CD14-positive monocyte (primary cell): ENCODE measurements around the gene EBF3. TPM values are rescaled to one million over a fixed set of nuclear protein-coding genes. Genes with fewer than 3 reads are reported as not detected.

ENCODE experiments used
- DNase-seq, 3 donors: peaks; one replicate each; pipeline ENCODE4 v3.0.0-alpha.2; 2011 to 2022
- H2AFZ ChIP-seq: 2 replicates; pipeline ENCODE4 v1.6.0; 2012; ENCODE audit warnings: mild to moderate bottlenecking, low read depth, low read length, inconsistent platforms; ENCODE audit not compliant: insufficient read depth, poor library complexity, severe bottlenecking
- H3K27ac ChIP-seq, 2 donors: 1 replicate in 1 of 2; 2 replicates in 1 of 2; pipeline ENCODE4 v1.5.1; 2012 to 2013; ENCODE audit warnings: low read length in 2 of 2, control low read depth in 1 of 2, inconsistent platforms in 1 of 2, low read depth in 1 of 2, mild to moderate bottlenecking in 1 of 2
- H3K27me3 ChIP-seq, 2 donors: one replicate each; pipeline versions ENCODE4 v1.6.0 to v1.6.1; 2011 to 2013; ENCODE audit warnings: low read length in 2 of 2; ENCODE audit not compliant: control insufficient read depth in 2 of 2, insufficient read depth in 2 of 2
- H3K36me3 ChIP-seq, 2 donors: replicated peaks in 1 of 2; 1 replicate in 1 of 2; 2 replicates in 1 of 2; pipeline versions ENCODE4 v1.5.1 to v1.6.1; 2012 to 2013; ENCODE audit warnings: low read length in 2 of 2, control low read depth in 1 of 2, inconsistent platforms in 1 of 2, mild to moderate bottlenecking in 1 of 2; ENCODE audit not compliant: insufficient read depth in 2 of 2, control insufficient read depth in 1 of 2
- H3K4me1 ChIP-seq, 2 donors: 1 replicate in 1 of 2; 2 replicates in 1 of 2; pipeline versions ENCODE4 v1.5.1 to v1.6.1; 2012 to 2013; ENCODE audit warnings: low read length in 2 of 2, control low read depth in 1 of 2, inconsistent platforms in 1 of 2, mild to moderate bottlenecking in 1 of 2, moderate library complexity in 1 of 2; ENCODE audit not compliant: insufficient read depth in 2 of 2, control insufficient read depth in 1 of 2
- H3K4me2 ChIP-seq: replicated peaks from 2 replicates; pipeline ENCODE3; 2012; ENCODE audit warnings: low read length, moderate library complexity, mild to moderate bottlenecking; ENCODE audit not compliant: poor library complexity, severe bottlenecking; ENCODE audit errors: extremely low read depth
- H3K4me3 ChIP-seq, 3 experiments: fragments of 200-600 bp in 1 of 3; sonication (generic) in 1 of 3; replicated peaks in 1 of 3; 1 replicate in 2 of 3; 2 replicates in 1 of 3; pipeline ENCODE4 v1.5.1; 2011 to 2013; ENCODE audit warnings: low read length in 3 of 3, mild to moderate bottlenecking in 3 of 3, control low read depth in 2 of 3, low read depth in 2 of 3, inconsistent platforms in 1 of 3, moderate library complexity in 1 of 3
- H3K79me2 ChIP-seq: 2 replicates; pipeline ENCODE4 v1.6.0; 2012; ENCODE audit warnings: mild to moderate bottlenecking, control low read depth, inconsistent platforms, low read length, moderate library complexity; ENCODE audit not compliant: insufficient read depth
- H3K9ac ChIP-seq: 2 replicates; pipeline ENCODE4 v1.6.0; 2017; ENCODE audit warnings: low read length, mild to moderate bottlenecking; ENCODE audit not compliant: insufficient read depth, poor library complexity, severe bottlenecking
- H3K9me3 ChIP-seq, 2 donors: replicated peaks in 1 of 2; 1 replicate in 1 of 2; 2 replicates in 1 of 2; pipeline versions ENCODE4 v1.5.1 to v1.6.1; 2012 to 2013; ENCODE audit warnings: low read length in 2 of 2, control low read depth in 1 of 2; ENCODE audit not compliant: control insufficient read depth in 1 of 2, insufficient read depth in 1 of 2
- H4K20me1 ChIP-seq: 2 replicates; pipeline ENCODE4 v1.6.0; 2012; ENCODE audit warnings: mild to moderate bottlenecking, low read length, control low read depth, moderate library complexity; ENCODE audit not compliant: insufficient read depth
- H3K27ac Mint-ChIP-seq, 7 donors: one replicate each; pipeline ENCODE4 v1.8.0; 2020; ENCODE audit warnings: mild to moderate bottlenecking in 7 of 7, mixed read lengths in 7 of 7, moderate library complexity in 6 of 7, inconsistent platforms in 2 of 7
- H3K27me3 Mint-ChIP-seq, 3 donors: one replicate each; pipeline ENCODE4 v1.8.0; 2021 to 2022; ENCODE audit warnings: low read depth in 3 of 3, mild to moderate bottlenecking in 3 of 3, mixed read lengths in 3 of 3, moderate library complexity in 3 of 3, inconsistent platforms in 1 of 3
- H3K36me3 Mint-ChIP-seq, 2 donors: one replicate each; pipeline ENCODE4 v1.8.0; 2020; ENCODE audit warnings: mixed read lengths in 2 of 2, inconsistent platforms in 1 of 2, mild to moderate bottlenecking in 1 of 2
- H3K4me1 Mint-ChIP-seq: one replicate; pipeline ENCODE4 v1.8.0; 2020; ENCODE audit warnings: mild to moderate bottlenecking, mixed read lengths
- H3K4me3 Mint-ChIP-seq, 2 donors: one replicate each; pipeline ENCODE4 v1.8.0; 2020; ENCODE audit warnings: mild to moderate bottlenecking in 2 of 2, mixed read lengths in 2 of 2, moderate library complexity in 1 of 2
- H3K9me3 Mint-ChIP-seq, 7 donors: one replicate each; pipeline ENCODE4 v1.8.0; 2020 to 2022; ENCODE audit warnings: mixed read lengths in 7 of 7, mild to moderate bottlenecking in 6 of 7, moderate library complexity in 6 of 7, inconsistent platforms in 2 of 7
- CTCF ChIP-seq: fragments of 200-600 bp; IDR thresholded peaks from one replicate; pipeline ENCODE4 v1.8.0; 2022; ENCODE audit warnings: antibody characterized with exemption, mild to moderate bottlenecking
- WGBS: methylation state at CpG from one replicate; pipeline ENCODE4 v1.1.5; 2013; ENCODE audit warnings: missing lambda C conversion rate; ENCODE audit not compliant: insufficient coverage; 5-methylcytosine and 5-hydroxymethylcytosine counted together
- intact Hi-C, 2 donors: fragments of 100-400 bp; cut with micrococcal nuclease; formaldehyde crosslinking; loops; one replicate each; pipeline versions ENCODE4 v1.15.0 to v1.15.1; 2023
- polyA plus RNA-seq, 3 donors: library from polyadenylated mRNA; depleted of rRNA in 1 of 3; unstranded in 2 of 3; stranded (reverse) in 1 of 3; fragments of 300-500 nt in 2 of 3; fragments of >200 nt in 1 of 3; fragmentation: Illumina TruSeq in 2 of 3; gene quantifications; 1 replicate in 2 of 3; 2 replicates in 1 of 3; pipeline ENCODE4 v1.2.3, GENCODE V29; 2012 to 2021

EBF3 gene
- polyA plus RNA-seq, 3 donors: not detected

GRCh38 chr10:129841071-129841470 lies 123.0 kb downstream of the EBF3 start:
- no peaks in the 10 kb centered on the region for H3K4me1 ChIP-seq
- H3K36me3 ChIP-seq: no peaks in the 10 kb centered on the region
- H2AFZ ChIP-seq: no peak overlapping the region
- Mint-ChIP-seq H3K4me1 (no peaks in the 10 kb centered on the region), H3K9me3 (peaks cover 0 to 11% (median 2%) of the 10 kb centered on the region in 7 donors), H3K27ac (no peak overlapping the region), H3K27me3 (peaks cover 0 to 3% (median 0%) of the 10 kb centered on the region in 3 donors), H3K36me3 (no peaks in the 10 kb centered on the region), H3K4me3 (no peak overlapping the region)
- H3K9me3 ChIP-seq: peaks cover 0 to 3% of the 10 kb centered on the region in 2 donors
- H4K20me1 ChIP-seq: no peaks in the 10 kb centered on the region
- no peaks in the 10 kb centered on the region for H3K27me3 ChIP-seq
- H3K27ac ChIP-seq: no peak overlapping the region
- WGBS: 92% methylated on average over 15 of the region's 16 CpGs
- intact Hi-C loops: no loop called here
- TF ChIP-seq CTCF: no peak
- no peaks in the 10 kb centered on the region for H3K79me2 ChIP-seq
- H3K4me3 ChIP-seq: no peak overlapping the region
- no peak overlapping the region for H3K4me2 ChIP-seq
- DNase-seq: no peak
- no peak overlapping the region for H3K9ac ChIP-seq

DNA sequence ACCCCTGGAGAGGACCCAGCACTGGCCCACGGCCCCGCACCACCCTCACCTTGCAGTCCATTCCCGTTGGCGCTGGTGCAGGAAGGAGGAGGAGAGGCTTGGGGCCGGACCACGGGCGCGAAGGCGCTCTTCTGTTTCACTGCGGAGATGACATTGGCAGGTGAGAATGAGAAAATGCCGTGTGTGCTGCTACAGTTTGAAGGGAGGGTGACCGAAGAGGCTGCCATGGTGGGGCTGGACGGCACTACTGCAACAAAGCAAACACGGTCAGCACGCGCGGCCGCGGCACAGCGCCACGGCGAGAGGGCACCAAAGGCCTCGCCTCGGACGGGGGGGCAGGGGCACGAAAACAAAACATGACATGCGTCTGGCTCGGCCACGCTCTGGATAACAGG lies 123.9 kb downstream of the EBF3 start:
- no peak for TF ChIP-seq CTCF
- Histone ChIP-seq H2AFZ (no peak overlapping the region), H3K79me2 (no peaks in the 10 kb centered on the region), H3K9ac (no peak overlapping the region), H3K27me3 (no peaks in the 10 kb centered on the region), H3K36me3 (no peaks in the 10 kb centered on the region), H3K4me1 (no peaks in the 10 kb centered on the region), H3K4me2 (no peak overlapping the region), H3K9me3 (peaks cover 0 to 3% of the 10 kb centered on the region in 2 donors), H4K20me1 (no peaks in the 10 kb centered on the region), H3K27ac (no peak overlapping the region), H3K4me3 (no peak overlapping the region)
- no peaks in the 10 kb centered on the region for H3K4me1 Mint-ChIP-seq
- WGBS: 96% methylated on average over 27 of the region's 29 CpGs
- no peak overlapping the region for H3K27ac Mint-ChIP-seq
- H3K36me3 Mint-ChIP-seq: no peaks in the 10 kb centered on the region
- intact Hi-C loops: no loop called here
- no peak for DNase-seq
- H3K9me3 Mint-ChIP-seq: peaks cover 0 to 11% (median 2%) of the 10 kb centered on the region in 7 donors
- peaks cover 0 to 3% (median 0%) of the 10 kb centered on the region in 3 donors for H3K27me3 Mint-ChIP-seq
- H3K4me3 Mint-ChIP-seq: no peak overlapping the region
